ENCODE measurements around the gene PCYT1B. TPM values are rescaled to one million over a fixed set of nuclear protein-coding genes. Genes with fewer than 3 reads are reported as not detected.

PCYT1B gene
- total RNA-seq (under 1 TPM in 4 of 9 donors, not detected in 5; 0.10 to 0.27 (median 0.16) TPM), polyA plus RNA-seq (under 1 TPM in 1 of 2 donors, not detected in 1; 0.07 TPM)
- long read RNA-seq, donor 1, result 0 reads
- long read RNA-seq, donor 2, result 0 reads
- long read RNA-seq, donor 3, result 0 reads

GRCh38 chrX:24647257-24648058 lies at the start of gene PCYT1B:
TSS of gene PCYT1B (minus strand) at chrX:24647347. CDS start at chrX:24647105, 242 bp downstream.
- intact Hi-C loops (cut with DNase I), result no loop called here
- ATAC-seq, result peak; percentile 89 to 100 (median 98)
- TF ChIP-seq CTCF (IDR thresholded peaks at IDR 0.05) (no peak), POLR2A (IDR thresholded peaks at IDR 0.05) (no peak)

GRCh38 chrX:24696294-24696693 lies 49.1 kb upstream of the PCYT1B start:
- H3K27ac ChIP-seq, result no peak overlapping the region

More at GRCh38 chrX:24647257-24648058, at the start of gene PCYT1B:
- 2 to 24% (median 13%) methylated on average over 23 to 24 of the region's 24 CpGs for WGBS, 4 donors
- H3K4me3 ChIP-seq, result peak within 1 kb of the TSS in 9 of 12 donors; percentile 23 to 50 (median 35)
- H3K9me3 ChIP-seq, result no peaks in the 10 kb centered on the region
- H3K27me3 ChIP-seq, result peaks cover 0 to 37% (median 0%) of the 10 kb centered on the region in 9 donors
- no peak within 1 kb of the TSS for H3K27ac ChIP-seq
- H3K4me1 ChIP-seq, result peaks cover 0 to 10% (median 0%) of the 10 kb centered on the region in 12 donors
- DNase-seq, result peak; percentile 53 to 76 (median 70)
- H3K36me3 ChIP-seq, result no peaks in the 10 kb centered on the region

GRCh38 chrX:24694825-24695224 lies 47.7 kb upstream of the PCYT1B start:
- DNase-seq, result no peak

More at GRCh38 chrX:24696294-24696693, 49.1 kb upstream of the PCYT1B start:
- no peaks in the 10 kb centered on the region for H3K9me3 ChIP-seq
- ATAC-seq (no peak), DNase-seq (no peak)
- intact Hi-C loops (cut with DNase I), result loop anchor here in 1 of 10 donors (10.0 kb wide), 1 partner anchor 301 kb away; no protein-coding TSS in a partner anchor
- peaks cover 0 to 19% (median 6%) of the 10 kb centered on the region in 9 donors for H3K36me3 ChIP-seq
- peaks cover 0 to 12% (median 0%) of the 10 kb centered on the region in 12 donors for H3K4me1 ChIP-seq
- 72 to 85% (median 79%) methylated on average over 6 of the region's 6 CpGs for WGBS, 4 donors
- H3K4me3 ChIP-seq, result no peak overlapping the region
- no peaks in the 10 kb centered on the region for H3K27me3 ChIP-seq
- TF ChIP-seq CTCF (IDR thresholded peaks at IDR 0.05), result no peak
- no peak for TF ChIP-seq POLR2A (IDR thresholded peaks at IDR 0.05)

More at GRCh38 chrX:24694825-24695224, 47.7 kb upstream of the PCYT1B start:
- no peaks in the 10 kb centered on the region for H3K27me3 ChIP-seq
- no peak for ATAC-seq
- intact Hi-C loops (cut with DNase I), result loop anchor here in 1 of 10 donors (10.0 kb wide), 1 partner anchor 300 kb away; no protein-coding TSS in a partner anchor
- WGBS, 4 donors, result 27 to 48% (median 39%) methylated on average over 6 of the region's 6 CpGs
- H3K27ac ChIP-seq, result no peak overlapping the region
- no peaks in the 10 kb centered on the region for H3K9me3 ChIP-seq
- peak overlapping the region in 6 of 12 donors; percentile 70 to 92 (median 74) for H3K4me3 ChIP-seq
- peaks cover 0 to 6% (median 0%) of the 10 kb centered on the region in 9 donors for H3K36me3 ChIP-seq
- H3K4me1 ChIP-seq, result peaks cover 0 to 12% (median 0%) of the 10 kb centered on the region in 12 donors
- TF ChIP-seq POLR2A (IDR thresholded peaks at IDR 0.05), result no peak
- TF ChIP-seq CTCF (IDR thresholded peaks at IDR 0.05), result no peak

Data from heart left ventricle (tissue), 16 donors.